ENCODE results near the gene CSE1L.
"Not testable (repeated sequence)": the region's sequence is repeated elsewhere in the genome, so short reads cannot be mapped to it uniquely, and the experiment has no call there.

Gene CSE1L

GRCh38 chr20:49078310-49078709 is 32.2 kb downstream of the CSE1L start:
- no peak for DNase-seq

- DNase-seq = not testable (repeated sequence)
Observed at GRCh38 chr20:49082295-49082694, 36.2 kb downstream of the CSE1L start.

GRCh38 chr20:49091104-49091503 is 45.0 kb downstream of the CSE1L start:
- no peak for DNase-seq

- no peak for DNase-seq
Observed at GRCh38 chr20:49091762-49092161, 45.6 kb downstream of the CSE1L start.

GRCh38 chr20:49096203-49096730 is 50.2 kb downstream of the CSE1L start:
- DNase-seq = no peak

GRCh38 chr20:49097159-49097558 is 51.0 kb downstream of the CSE1L start:
- no peak for DNase-seq

- DNase-seq = no peak
Observed at GRCh38 chr20:49098136-49098535, 52.0 kb downstream of the CSE1L start.

- no peak for DNase-seq
Observed at GRCh38 chr20:49099011-49099410, 52.9 kb downstream of the CSE1L start.

- not testable (repeated sequence) for DNase-seq
Observed at GRCh38 chr20:49100292-49100691, 54.2 kb downstream of the CSE1L start.

- DNase-seq = no peak
Observed at GRCh38 chr20:49100972-49101371, 54.9 kb downstream of the CSE1L start.

- DNase-seq = no peak
Observed at GRCh38 chr20:49103019-49103418, 56.9 kb downstream of the CSE1L start.

GRCh38 chr20:49103647-49104364 is 57.7 kb downstream of the CSE1L start:
- no peak for DNase-seq

- DNase-seq = no peak
Observed at GRCh38 chr20:49104365-49104648, 58.2 kb downstream of the CSE1L start.

- DNase-seq = not testable (repeated sequence)
Observed at GRCh38 chr20:49104979-49105547, 59.0 kb downstream of the CSE1L start.

GRCh38 chr20:49106328-49106727 is 60.2 kb downstream of the CSE1L start:
- no peak for DNase-seq

- DNase-seq = no peak
Observed at GRCh38 chr20:49110767-49111694, 64.9 kb downstream of the CSE1L start.

GRCh38 chr20:49112596-49113274 is 66.6 kb downstream of the CSE1L start:
- peak; percentile 63 for DNase-seq

GRCh38 chr20:49115564-49115963 is 69.5 kb downstream of the CSE1L start:
- DNase-seq = peak; percentile 5

GRCh38 chr20:49118307-49118706 is 72.2 kb downstream of the CSE1L start:
- DNase-seq = no peak

GRCh38 chr20:49119988-49120387 is 73.9 kb downstream of the CSE1L start:
- DNase-seq = no peak

- DNase-seq = no peak
Observed at GRCh38 chr20:49122920-49123319, 76.8 kb downstream of the CSE1L start.

- no peak for DNase-seq
Observed at GRCh38 chr20:49123982-49124381, 77.9 kb downstream of the CSE1L start.

GRCh38 chr20:49132995-49133478 is 86.9 kb downstream of the CSE1L start:
- DNase-seq = peak; percentile 73
